ENCODE data around the gene CRK.
A peak's percentile ranks its signal among the peaks of the same experiment; 100 is the strongest.

The CRK gene

DNA sequence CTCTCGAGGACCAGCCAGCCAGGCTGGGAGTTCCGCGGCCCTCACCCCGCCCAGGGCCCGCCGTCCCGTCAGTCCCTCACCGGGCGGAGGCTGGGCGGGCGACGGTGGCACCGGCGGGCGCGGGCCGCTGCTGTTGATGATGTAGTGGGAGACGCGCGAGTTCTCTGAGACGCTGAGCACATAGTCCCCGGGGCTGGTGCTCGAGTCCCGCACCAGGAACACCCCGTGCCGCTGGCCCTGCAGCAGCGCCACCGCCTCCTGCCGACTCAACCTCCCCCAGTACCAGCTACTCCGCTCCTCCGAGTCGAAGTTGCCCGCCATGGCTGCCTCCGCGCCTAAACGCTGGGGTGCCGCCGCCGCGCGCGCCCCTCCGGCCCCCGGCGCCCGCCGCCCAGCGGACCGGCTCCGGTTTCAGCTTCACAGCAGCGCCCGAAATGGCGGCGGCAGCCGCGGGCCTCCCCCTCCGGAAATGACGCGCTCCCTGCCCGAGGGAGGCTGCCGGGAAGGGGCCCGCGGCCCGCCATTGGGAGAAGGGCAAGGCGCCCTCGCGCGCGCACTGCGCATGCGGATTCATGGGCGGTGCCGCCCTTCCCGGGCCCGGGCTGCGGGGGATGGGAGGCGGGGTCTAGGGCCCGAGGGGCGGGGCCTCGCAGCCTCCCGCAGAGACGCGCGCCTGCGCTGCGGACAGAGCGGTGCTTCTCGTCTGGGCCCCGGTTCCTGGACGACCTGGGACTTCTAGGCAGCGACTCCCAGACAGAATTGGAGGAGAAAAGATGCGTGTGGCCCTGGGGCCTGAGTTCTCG, at the start of gene CRK:
Gene CRK, minus strand, starts transcription at position 436 of the 803 bp plus-strand sequence. Its CDS starts 115 bp downstream, at position 321.
- peak; percentile 98 to 99 for DNase-seq

DNA sequence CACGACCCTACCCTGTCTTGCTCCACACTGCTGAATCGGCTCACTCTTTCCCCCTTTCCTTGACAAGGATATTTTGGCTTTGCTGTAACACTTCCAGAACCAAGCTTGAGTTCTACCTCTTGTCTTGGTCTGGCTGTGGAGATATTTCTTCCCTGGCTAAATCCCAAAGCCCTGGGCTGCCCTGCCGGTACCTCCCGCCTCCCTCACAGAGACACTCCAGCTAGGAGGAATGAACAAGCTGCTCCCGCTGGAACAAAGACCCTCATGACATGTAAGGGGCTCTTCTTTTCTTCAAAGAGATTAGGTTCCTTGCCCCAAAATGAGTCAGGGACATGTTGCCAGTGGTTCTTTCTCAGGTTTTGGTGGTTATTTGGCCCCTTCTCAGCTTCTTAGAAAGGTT, 49.6 kb upstream of the CRK start:
- no peak for DNase-seq

- no peak for DNase-seq
These were observed 48.8 kb upstream of the CRK start for GRCh38 chr17:1504866-1505265.

- DNase-seq = no peak
These were observed 47.7 kb upstream of the CRK start for GRCh38 chr17:1503699-1504098.

GRCh38 chr17:1498869-1499268, 42.8 kb upstream of the CRK start:
- no peak for DNase-seq

- DNase-seq = no peak
These were observed 42.2 kb upstream of the CRK start for GRCh38 chr17:1498233-1498632.

DNA sequence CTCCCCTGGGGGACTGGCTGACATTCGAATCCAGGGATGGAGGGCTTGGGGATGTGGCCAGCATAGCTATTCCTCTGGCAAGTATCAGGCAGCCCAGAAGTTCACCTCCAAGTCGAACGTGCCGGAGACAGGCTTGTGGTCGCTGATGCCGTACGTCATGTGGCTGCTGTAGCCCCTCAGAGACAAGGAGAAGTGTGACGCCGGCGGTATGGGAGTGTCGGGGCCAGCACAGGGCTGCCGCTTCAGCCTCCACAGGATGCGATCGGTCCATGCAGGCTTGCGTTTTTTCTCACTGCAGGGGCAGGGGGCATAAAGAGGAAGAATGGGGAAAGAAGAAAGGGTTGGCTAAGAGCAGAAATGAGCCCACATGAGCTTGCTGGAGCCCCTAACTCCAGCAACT, 41.8 kb upstream of the CRK start:
- DNase-seq = no peak

DNA sequence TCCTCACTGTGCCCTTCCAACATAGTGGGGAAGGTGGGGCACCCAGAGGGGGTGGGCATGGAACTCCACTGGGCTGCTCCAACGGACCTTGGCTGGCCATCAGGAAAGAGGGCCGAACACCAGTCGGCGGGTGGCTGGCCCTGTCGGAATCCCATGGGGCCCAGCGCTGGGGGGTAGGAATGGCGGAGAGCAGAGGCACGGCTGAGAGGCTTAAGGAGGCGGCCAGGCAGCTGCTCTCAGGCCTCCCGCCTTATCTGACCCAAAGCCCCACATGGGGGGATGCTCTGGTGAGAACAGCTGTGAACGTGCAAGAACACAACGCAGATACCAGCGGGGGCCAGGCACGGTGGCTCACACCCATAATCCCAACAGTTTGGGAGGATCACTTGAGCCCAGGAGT, 40.8 kb upstream of the CRK start:
- DNase-seq = no peak

DNA sequence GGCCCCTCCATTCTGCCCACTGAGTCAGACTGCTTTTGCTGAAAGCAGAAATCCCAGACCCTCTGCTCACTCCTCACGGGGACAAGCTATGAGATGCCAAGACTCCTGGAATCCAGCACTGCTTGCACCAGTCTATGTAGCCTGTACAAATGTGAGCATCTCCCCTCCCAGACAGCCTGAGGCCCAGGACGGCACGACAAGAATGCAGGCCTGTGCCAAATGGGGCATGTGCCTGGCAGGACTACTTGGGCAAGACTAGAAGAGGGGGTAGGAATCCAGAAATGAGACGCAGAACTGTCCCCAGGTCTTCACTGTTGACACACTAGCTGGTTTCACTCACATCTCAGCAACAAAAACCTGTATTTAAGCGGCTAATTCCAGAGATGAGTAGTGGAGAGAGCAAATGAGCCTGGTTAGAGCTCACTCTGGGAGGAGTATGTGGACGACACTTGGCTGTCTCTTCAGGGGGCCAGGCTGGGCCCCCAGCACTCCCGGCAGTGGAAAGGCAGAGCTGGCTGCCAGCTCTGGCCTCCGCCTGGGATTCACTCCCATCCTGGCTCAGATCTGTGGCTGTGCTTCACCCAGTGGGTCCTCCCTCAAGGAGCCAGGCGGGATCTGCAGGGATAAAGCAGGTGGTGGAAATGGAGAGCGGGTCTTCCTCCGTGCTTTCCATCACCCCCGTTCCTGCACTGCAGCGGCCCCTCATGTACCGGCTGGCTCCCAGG, 39.4 kb upstream of the CRK start:
- DNase-seq = no peak

DNA sequence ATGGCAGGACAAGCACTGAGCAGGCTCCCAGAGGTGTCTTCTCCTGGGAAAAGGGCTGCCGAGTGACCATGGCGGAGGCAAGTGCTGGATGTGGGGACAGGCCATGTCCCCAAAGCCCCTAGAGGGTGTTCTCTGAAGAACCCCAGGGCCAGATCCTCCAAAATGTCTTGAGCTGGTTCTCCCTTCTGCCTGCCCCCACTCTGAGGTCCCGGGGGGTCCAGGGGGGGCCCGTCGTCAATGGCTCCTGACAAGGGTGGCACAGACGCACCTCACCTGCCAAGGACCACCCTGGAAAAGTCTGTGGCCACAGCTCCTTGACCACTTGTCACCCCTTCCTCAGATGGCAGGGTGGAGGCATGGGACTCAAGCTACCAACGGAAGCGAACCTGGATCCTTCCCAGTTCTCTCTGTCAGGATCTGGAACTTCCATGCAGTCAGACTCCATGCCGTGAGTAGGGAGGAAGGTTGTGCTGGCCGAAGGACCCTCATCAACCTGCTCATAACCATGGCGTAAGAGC, 38.8 kb upstream of the CRK start:
- no peak for DNase-seq

GRCh38 chr17:1494203-1494602, 38.2 kb upstream of the CRK start:
- DNase-seq = no peak

DNA sequence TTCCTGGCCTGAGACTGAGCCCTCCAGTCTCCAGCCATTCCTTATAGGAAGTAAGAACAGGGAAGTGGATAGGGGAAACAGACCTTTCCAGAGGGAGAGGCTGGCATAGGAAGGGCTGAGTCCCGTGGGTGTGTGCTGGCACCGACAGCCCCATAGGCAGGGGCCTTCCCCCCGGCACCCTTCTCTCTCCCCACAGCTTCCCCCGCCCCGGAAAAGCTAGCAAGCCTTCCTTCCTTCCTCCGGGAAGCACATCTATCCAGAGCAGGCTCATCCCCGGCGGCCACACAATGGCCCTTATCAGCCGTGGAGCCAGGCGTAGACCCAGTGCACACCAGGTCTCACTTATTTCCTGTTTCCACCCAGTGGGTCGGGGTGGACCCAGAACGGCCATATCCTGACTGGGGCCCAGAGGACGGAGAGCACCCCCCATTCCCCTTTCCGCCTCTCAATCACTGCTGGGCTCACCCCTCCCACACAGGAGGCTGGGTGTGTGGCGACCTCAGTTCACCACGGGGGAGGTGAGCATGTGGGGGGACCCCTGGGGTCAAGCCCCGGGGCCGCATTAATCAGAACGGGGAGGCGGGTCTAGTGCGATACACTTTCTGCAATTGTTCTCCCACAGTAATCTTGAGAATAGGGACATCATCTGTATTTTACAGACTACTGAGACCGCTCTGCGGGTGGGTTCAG, 37.4 kb upstream of the CRK start:
- no peak for DNase-seq

DNA sequence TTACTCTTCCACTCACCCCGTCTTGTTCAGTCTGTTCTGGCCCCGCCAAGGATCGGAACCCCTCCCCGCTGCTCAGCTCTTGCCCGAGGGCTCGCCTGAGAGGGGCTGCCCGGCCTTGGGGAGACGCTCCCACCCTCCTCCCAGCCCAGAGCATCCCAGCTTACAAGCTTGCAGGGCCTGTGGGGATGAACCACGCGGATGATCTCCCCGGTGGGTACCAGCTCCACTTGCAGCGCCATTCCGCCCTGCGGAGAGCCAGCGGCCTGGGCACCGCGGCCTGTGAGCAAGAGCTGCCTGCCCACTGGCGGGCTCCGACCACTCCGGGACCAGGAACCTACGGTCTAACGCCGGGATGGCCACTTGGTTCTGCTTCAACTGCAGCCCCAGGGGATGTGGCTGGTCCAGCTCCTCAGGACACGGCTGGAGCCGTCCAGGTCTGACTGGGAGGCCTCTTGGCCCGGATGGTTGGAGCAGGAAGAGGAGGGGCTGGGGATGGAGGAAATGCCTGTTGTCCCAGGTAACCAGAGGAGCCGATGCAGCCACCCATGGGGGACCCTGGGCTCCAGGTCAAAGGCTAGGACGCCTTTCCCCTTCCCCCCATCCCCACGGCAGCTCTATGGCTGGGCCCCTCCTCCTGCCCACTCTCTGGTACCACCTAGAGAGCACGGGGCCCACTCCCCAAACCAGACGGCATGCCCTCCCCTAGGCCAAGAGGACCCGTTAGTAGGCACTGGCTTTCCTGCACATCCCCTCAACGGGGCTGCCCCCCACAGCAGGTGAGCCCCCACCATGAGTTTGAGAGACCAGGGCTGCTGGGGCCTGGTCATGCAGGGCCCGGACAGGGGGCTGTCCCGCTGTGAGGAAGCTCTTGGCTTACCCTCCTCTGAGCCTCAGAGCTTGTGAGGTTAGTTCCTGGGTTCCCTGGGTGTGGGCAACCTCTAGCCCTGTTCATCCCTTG, 36.5 kb upstream of the CRK start, which contains the start of gene MYO1C:
Gene MYO1C, minus strand, starts transcription at position 438 of the 958 bp plus-strand sequence. Its CDS starts 199 bp downstream, at position 239.
- DNase-seq = no peak

DNA sequence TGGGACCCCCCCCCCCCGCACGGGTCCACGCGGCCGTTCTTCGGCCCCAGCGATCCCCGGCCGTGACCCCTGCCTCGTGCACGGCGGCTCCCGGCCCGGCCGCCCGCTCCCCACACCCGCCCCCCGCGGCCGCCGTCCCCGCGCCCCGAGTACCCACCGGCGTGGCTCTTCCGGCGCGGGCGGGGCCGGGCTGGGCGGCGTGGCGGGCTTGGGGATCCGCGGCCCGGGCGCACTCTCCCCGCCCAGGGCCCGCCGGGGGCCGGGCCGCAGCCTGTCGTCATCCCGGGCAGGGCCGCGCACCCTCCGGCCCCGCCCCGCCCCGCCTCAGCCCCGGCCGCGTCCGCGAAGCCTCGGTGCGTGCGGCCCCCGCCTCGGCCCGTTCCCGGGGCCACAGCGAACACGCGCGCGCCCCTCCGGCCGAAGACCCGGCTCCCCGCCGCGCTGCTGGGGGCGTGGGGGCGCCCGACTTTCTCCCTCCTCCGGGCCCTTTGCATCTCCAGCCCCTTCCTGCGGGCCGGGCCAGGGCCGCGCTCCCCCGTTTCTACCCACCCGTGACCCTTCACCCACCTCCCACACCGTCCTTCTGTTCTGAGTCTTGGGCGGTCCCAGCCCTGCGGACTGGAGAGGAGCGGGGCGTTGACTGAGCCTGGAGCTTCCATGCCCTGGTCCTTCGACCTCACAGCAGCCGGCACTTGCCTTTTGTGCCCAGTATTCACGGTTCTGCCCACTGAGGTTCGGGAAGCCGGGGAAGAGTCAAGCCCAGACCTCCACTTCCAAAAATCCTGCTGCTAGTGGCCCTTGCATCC, 35.6 kb upstream of the CRK start:
- DNase-seq = no peak

DNA sequence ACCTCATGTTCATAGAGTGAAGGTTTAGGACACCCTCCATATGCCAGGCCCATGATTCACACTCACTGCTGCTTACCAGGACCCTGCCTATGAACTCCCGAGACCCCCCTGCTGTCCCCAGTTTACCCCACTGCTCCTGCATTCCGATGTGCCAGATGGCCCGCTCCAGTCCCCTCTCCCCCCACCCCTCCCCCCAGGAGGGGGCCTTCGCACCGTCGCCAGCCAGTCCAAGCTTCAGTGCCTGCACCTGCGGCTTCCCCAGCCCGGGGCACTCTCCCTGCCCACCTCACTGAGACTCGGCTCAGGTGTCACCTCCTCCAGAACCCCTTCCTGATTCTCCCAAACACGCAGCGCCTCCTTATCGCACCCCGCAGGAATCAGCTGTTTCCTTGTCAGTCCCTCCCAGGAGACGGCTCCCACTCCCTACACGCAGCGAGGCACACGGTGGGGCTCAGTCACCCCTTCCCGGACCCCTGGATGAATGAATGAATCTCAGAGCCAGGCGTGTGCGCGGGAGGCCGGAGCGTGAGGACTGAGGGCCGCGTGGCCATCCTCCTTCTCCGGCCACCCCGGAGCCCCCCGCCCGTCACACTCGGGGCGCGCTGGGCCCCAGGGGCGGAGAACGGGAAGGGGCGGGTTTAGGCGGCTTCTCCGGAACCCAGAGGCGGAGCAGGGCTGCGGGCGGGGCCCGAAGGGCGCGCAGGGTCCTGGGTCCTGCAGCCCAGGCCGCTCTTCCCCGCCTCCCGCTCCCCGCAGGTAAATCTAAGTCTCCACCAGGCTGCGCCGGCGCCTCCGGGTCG, 34.8 kb upstream of the CRK start:
- peak; percentile 56 to 67 for DNase-seq

- DNase-seq = no peak
These were observed 32.8 kb upstream of the CRK start for GRCh38 chr17:1488826-1489270.

- peak; percentile 68 for DNase-seq
These were observed 32.1 kb upstream of the CRK start for GRCh38 chr17:1487939-1488825.

DNA sequence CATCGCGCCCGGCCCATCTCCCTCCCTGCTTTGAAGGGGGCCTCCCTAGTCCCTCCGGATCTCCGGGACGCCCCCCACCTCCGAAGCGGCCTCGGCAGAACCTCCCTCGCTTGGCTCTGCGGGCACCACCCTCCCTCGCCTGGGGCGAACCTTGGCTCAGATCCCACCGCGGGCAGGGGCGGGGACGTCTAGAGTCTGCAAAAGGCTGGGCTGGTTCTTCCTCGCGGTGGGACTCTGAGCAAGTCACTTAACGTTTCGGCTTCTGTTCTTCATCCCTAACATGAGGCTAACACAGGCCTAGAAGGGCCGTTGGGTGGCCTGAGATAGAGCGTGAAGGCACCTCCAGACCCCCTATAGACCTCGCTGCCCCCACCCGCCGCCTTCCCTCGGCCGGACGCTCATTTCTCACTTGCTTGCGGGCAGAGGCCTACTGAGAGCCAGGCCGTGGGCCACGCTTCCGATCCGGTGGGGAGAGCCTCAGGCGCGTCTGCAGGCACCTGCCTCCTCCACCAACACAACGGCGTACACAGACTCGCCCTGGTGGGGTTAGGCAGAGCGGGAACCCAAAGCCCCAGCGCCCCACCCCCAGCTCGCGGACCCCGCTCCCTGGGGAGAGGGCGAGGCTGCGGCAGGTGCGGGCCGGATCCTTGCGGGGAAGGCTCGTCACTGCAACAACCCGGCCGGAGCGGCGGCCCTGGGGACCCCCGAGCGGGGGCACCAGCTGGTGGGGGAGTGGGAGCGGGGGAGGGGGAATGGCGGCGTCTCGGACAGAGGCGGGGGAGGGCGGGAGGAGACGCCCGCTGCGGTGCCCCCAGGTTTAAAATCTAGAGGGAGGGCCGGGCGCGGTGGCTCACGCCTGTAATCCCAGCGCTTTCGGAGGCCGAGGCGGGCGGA, 31.0 kb upstream of the CRK start:
- peak; percentile 58 to 63 for DNase-seq

Data from stimulated activated CD4-positive, alpha-beta T cell treated with anti-CD3 and anti-CD28 coated beads, Interleukin-2, amount 100 ng/mL, for 48 hours (primary cell).